Uterus (tissue), 4 donors: ENCODE measurements around the gene IGFBP1. TPM values are rescaled to one million over a fixed set of nuclear protein-coding genes. Genes with fewer than 3 reads are reported as not detected.
"Not testable (repeated sequence)": the region's sequence is repeated elsewhere in the genome, so short reads cannot be mapped to it uniquely, and the experiment has no call there.

Source experiments
- DNase-seq, 2 donors: peaks; one replicate each; pipeline ENCODE4 v3.0.0-alpha.2; 2019 to 2020
- H3K27ac ChIP-seq, 2 donors: fragments of 200-600 bp; sonication (generic); 1 replicate in 1 of 2; 2 replicates in 1 of 2; pipeline ENCODE4 v1.5.1; 2016 to 2018
- H3K27me3 ChIP-seq, 2 donors: fragments of 200-600 bp; sonication (generic); one replicate each; pipeline ENCODE4 v1.5.1; 2018 to 2019; ENCODE audit warnings: control low read depth in 1 of 2
- H3K36me3 ChIP-seq, 2 donors: fragments of 200-600 bp; sonication (generic); one replicate each; pipeline ENCODE4 v1.5.1; 2019; ENCODE audit warnings: control low read depth in 1 of 2
- H3K4me1 ChIP-seq, 2 donors: fragments of 200-600 bp; sonication (generic); one replicate each; pipeline ENCODE4 v1.5.1; 2018 to 2019; ENCODE audit warnings: control low read depth in 1 of 2
- H3K4me3 ChIP-seq, 2 donors: fragments of 200-600 bp; sonication (generic); 1 replicate in 1 of 2; 2 replicates in 1 of 2; pipeline ENCODE4 v1.5.1; 2018 to 2019; ENCODE audit warnings: mild to moderate bottlenecking in 1 of 2
- H3K9me3 ChIP-seq, 2 donors: fragments of 200-600 bp; sonication (generic); one replicate each; pipeline ENCODE4 v1.5.1; 2019; ENCODE audit warnings: control low read depth in 1 of 2
- CTCF ChIP-seq, 4 experiments: fragments of 200-600 bp in 2 of 4; fragments of 450-650 bp in 2 of 4; sonication (generic) in 2 of 4; IDR thresholded peaks; one replicate each; pipeline ENCODE4 v1.5.1; 2016 to 2019; ENCODE audit warnings: antibody characterized with exemption in 4 of 4, mild to moderate bottlenecking in 2 of 4, moderate library complexity in 1 of 4
- POLR2A ChIP-seq, 2 donors: fragments of 450-650 bp; IDR thresholded peaks; one replicate each; pipeline ENCODE4 v1.6.1; 2016; ENCODE audit warnings: antibody characterized with exemption in 2 of 2, mild to moderate bottlenecking in 1 of 2, moderate library complexity in 1 of 2
- intact Hi-C: fragments of 100-400 bp; cut with DNase I; formaldehyde crosslinking; loops from one replicate; pipeline ENCODE4 v1.15.1; 2023; ENCODE audit warnings: low total_unique reads
- total RNA-seq, 4 donors: library from RNA; depleted of rRNA in 3 of 4; stranded (reverse); fragments of >200 nt in 3 of 4; gene quantifications; one replicate each; pipeline versions ENCODE4 v1.1.0 to v1.2.4, GENCODE V29; 2014 to 2023
- donor health status: DM: yes; HTN: yes; CAD: no.

Gene IGFBP1
- total RNA-seq = 1 to 10 TPM in 1 of 4 donors, not detected in 3; 1.9 TPM

DNA sequence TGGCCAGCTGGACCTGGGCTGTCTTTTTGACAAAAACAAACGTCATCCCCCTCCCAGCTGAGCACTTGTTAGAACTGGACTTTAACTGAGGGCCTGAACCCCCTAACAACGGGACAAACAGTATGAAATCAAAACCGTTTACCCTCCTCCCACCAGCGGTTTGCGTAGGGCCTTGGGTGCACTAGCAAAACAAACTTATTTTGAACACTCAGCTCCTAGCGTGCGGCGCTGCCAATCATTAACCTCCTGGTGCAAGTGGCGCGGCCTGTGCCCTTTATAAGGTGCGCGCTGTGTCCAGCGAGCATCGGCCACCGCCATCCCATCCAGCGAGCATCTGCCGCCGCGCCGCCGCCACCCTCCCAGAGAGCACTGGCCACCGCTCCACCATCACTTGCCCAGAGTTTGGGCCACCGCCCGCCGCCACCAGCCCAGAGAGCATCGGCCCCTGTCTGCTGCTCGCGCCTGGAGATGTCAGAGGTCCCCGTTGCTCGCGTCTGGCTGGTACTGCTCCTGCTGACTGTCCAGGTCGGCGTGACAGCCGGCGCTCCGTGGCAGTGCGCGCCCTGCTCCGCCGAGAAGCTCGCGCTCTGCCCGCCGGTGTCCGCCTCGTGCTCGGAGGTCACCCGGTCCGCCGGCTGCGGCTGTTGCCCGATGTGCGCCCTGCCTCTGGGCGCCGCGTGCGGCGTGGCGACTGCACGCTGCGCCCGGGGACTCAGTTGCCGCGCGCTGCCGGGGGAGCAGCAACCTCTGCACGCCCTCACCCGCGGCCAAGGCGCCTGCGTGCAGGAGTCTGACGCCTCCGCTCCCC is at the start of gene IGFBP1:
Gene IGFBP1 (plus strand): TSS at position 304 of the 808 bp plus-strand sequence. CDS start 165 bp downstream, at position 469.
- Histone ChIP-seq H3K36me3 (no peaks in the 10 kb centered on the region), H3K27ac (no peak within 1 kb of the TSS), H3K4me3 (peak within 1 kb of the TSS in 1 of 2 donors; percentile 26), H3K9me3 (no peaks in the 10 kb centered on the region), H3K27me3 (no peaks in the 10 kb centered on the region), H3K4me1 (peaks cover 0 to 12% of the 10 kb centered on the region in 2 donors)
- DNase-seq = no peak
- intact Hi-C loops = no loop called here
- TF ChIP-seq POLR2A (IDR thresholded peaks at IDR 0.05) (no peak), CTCF (IDR thresholded peaks at IDR 0.05) (no peak)

DNA sequence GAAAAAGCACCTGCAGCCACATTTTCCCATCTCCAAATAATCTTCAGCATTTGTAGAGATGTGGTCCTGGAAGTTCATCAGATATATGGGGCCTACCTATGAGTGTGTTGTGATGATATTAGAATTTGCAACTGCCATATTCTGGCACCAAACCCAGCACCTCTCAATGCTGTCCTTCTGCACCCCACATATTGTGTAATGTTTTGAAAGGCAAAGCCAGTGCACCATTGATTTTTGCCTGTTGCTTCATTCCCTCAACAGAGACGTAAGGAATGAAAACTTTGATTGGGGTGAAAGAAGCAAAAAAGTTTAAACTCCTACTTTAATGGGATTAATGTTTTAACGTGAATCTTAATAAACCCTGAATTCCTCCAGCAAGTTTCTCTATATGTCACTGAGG is 49.4 kb upstream of the IGFBP1 start:
- H3K27ac ChIP-seq, H3K4me1 ChIP-seq, H3K27me3 ChIP-seq, intact Hi-C loops, H3K36me3 ChIP-seq, DNase-seq, H3K9me3 ChIP-seq, H3K4me3 ChIP-seq: not testable (repeated sequence)

- H3K4me1 ChIP-seq, H3K36me3 ChIP-seq, H3K27ac ChIP-seq, H3K27me3 ChIP-seq, DNase-seq, H3K9me3 ChIP-seq, H3K4me3 ChIP-seq, intact Hi-C loops: not testable (repeated sequence)
Measured at GRCh38 chr7:45841926-45842717, 46.2 kb upstream of the IGFBP1 start.

DNA sequence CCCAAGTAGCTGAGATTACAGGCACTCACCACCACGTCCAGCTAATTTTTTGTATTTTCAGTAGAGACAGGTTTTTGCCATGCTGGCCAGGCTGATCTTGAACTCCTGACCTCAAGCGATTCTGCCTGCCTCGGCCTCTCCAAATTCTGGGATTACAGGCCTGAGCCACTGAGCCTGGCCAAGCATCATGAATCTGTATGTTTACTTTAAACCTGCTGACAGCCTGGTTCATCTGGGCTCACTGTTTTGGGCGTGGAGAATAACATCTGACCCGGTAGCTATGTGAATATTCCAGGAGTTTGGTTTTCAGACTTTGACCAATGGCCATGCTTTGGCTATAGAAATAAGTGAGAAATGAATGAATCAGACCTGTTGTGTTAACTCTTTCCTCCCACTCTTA is 41.8 kb upstream of the IGFBP1 start:
- intact Hi-C loops, H3K4me1 ChIP-seq, DNase-seq, H3K9me3 ChIP-seq, H3K27me3 ChIP-seq, H3K36me3 ChIP-seq, H3K4me3 ChIP-seq, H3K27ac ChIP-seq: not testable (repeated sequence)

- intact Hi-C loops, H3K4me1 ChIP-seq, H3K4me3 ChIP-seq, H3K36me3 ChIP-seq, DNase-seq, H3K27me3 ChIP-seq, H3K27ac ChIP-seq, H3K9me3 ChIP-seq: not testable (repeated sequence)
Measured at GRCh38 chr7:45848734-45849133, 39.6 kb upstream of the IGFBP1 start.

DNA sequence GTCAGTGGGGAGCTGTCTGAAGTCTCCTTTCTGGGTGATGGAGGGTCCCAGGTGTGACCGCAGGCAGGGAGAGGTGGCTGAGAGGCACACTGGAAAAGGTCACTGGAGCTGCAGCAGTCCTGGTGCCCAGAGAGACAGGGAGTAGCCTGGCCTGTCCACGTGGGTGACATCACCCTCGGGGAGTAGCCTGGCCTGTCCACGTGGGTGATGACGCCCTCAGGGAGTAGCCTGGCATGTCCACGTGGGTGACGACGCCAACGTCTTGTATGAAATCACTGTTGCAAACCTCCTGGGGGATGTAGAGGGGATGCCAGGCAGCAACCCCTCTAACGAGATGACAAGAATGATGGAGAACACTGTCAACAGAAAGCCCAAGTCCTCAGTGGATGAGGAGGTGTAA is 35.3 kb upstream of the IGFBP1 start:
- H3K4me3 ChIP-seq, H3K36me3 ChIP-seq, H3K27me3 ChIP-seq, H3K9me3 ChIP-seq, DNase-seq, intact Hi-C loops, H3K4me1 ChIP-seq, H3K27ac ChIP-seq: not testable (repeated sequence)

DNA sequence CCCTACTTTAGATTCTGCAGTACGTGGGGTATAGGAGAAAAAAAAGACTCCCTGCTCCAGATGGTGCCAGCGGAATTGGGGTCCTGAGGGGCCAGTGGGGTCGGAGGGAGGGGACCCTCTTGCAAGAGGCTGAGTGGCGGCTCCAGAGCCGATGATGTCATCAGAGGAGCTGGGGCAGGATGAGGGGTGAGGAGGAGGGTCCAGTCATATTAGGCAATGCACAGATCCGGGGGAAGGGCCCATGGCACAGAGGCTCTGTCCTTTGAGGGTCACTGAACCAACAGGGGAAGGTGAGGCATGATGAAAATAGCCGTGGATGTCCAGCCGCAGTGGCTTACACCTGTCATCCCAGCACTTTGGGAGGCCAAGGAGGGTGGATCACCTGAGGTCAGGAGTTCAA is 34.8 kb upstream of the IGFBP1 start:
- H3K4me3 ChIP-seq, H3K27ac ChIP-seq, intact Hi-C loops, H3K36me3 ChIP-seq, H3K4me1 ChIP-seq, H3K27me3 ChIP-seq, DNase-seq, H3K9me3 ChIP-seq: not testable (repeated sequence)

DNA sequence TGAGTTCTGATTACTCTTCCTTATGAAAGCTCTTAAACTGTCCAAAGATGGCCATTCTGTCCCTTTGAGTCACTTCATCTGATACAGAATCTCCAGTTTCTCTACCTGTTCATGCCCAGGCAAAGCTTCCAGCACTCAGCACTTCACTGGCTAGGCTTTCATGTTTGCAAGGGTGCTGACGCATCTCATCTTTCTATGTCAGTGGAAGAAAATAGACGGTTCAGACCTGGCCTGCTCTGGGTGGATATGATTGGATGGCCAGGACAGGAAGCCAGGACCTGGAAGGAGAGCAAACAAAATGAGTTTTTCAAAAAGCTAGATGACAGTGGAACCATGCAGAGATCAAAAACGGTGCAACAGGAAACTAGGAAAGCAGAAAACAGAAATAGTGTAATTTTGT is 32.6 kb upstream of the IGFBP1 start:
- H3K36me3 ChIP-seq, H3K27ac ChIP-seq, DNase-seq, H3K9me3 ChIP-seq, H3K4me1 ChIP-seq, H3K4me3 ChIP-seq, intact Hi-C loops, H3K27me3 ChIP-seq: not testable (repeated sequence)

DNA sequence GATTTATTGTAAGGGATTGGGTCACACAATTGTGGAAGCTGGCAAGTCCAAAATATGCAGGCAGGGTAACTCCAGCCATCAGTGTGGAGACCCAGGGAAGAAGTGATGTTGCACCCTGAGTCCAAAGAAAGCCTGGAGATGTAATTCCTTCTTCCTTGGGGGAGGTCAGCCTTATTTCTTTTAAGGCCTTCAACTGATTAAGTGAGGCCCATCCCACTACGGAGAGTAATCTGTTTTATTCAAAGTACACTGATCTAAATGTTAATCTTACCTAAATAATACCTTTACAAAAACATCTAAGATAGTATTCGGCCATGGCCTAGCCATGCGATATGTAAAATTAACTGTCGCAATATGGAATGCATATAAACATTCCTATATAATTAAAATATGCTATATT is 31.4 kb upstream of the IGFBP1 start:
- H3K9me3 ChIP-seq, H3K4me1 ChIP-seq, H3K36me3 ChIP-seq, H3K27ac ChIP-seq, DNase-seq, intact Hi-C loops, H3K27me3 ChIP-seq, H3K4me3 ChIP-seq: not testable (repeated sequence)
